ENCODE results near the gene ATP6V1F.

Gene ATP6V1F

GRCh38 chr7:128878226-128879105 is 15.8 kb downstream of the ATP6V1F start:
- Mint-ChIP-seq H3K9me3 (no peaks in the 10 kb centered on the region), H3K4me1 (peaks cover under 1% of the 10 kb centered on the region), H3K27ac (no peak overlapping the region), H3K27me3 (no peaks in the 10 kb centered on the region), H3K4me3 (no peak overlapping the region), H3K36me3 (ENCODE audit: low read depth) (no peaks in the 10 kb centered on the region)
- DNase-seq (no peak), ATAC-seq (no peak)

GRCh38 chr7:128879461-128879938 is 16.8 kb downstream of the ATP6V1F start:
- no peak for ATAC-seq
- Mint-ChIP-seq H3K36me3 (ENCODE audit: low read depth) (no peaks in the 10 kb centered on the region), H3K27me3 (peaks cover 3% of the 10 kb centered on the region)

GRCh38 chr7:128879939-128880746 is 17.5 kb downstream of the ATP6V1F start:
- no peak overlapping the region for H3K27ac Mint-ChIP-seq
- peaks cover 2% of the 10 kb centered on the region for H3K4me1 Mint-ChIP-seq
- ATAC-seq (no peak), DNase-seq (no peak)
- no peak overlapping the region for H3K4me3 Mint-ChIP-seq
- no peaks in the 10 kb centered on the region for H3K36me3 Mint-ChIP-seq (ENCODE audit: low read depth)
- no peaks in the 10 kb centered on the region for H3K9me3 Mint-ChIP-seq
- peaks cover 3% of the 10 kb centered on the region for H3K27me3 Mint-ChIP-seq

More at GRCh38 chr7:128879461-128879938, 16.8 kb downstream of the ATP6V1F start:
- no peaks in the 10 kb centered on the region for H3K9me3 Mint-ChIP-seq
- no peak overlapping the region for H3K4me3 Mint-ChIP-seq
- H3K4me1 Mint-ChIP-seq: peaks cover 2% of the 10 kb centered on the region
- no peak for DNase-seq
- no peak overlapping the region for H3K27ac Mint-ChIP-seq

GRCh38 chr7:128880791-128881457 is 18.3 kb downstream of the ATP6V1F start:
- no peak overlapping the region for H3K27ac Mint-ChIP-seq
- H3K36me3 Mint-ChIP-seq (ENCODE audit: low read depth): no peaks in the 10 kb centered on the region
- peaks cover 5% of the 10 kb centered on the region for H3K27me3 Mint-ChIP-seq
- no peak overlapping the region for H3K4me3 Mint-ChIP-seq
- DNase-seq (no peak), ATAC-seq (no peak)
- no peaks in the 10 kb centered on the region for H3K9me3 Mint-ChIP-seq
- peaks cover 2% of the 10 kb centered on the region for H3K4me1 Mint-ChIP-seq

- peaks cover 5% of the 10 kb centered on the region for H3K27me3 Mint-ChIP-seq
- no peak for DNase-seq
- no peak overlapping the region for H3K4me3 Mint-ChIP-seq
These were observed 18.9 kb downstream of the ATP6V1F start for GRCh38 chr7:128881458-128882125.

GRCh38 chr7:128882134-128882533 is 19.5 kb downstream of the ATP6V1F start:
- no peaks in the 10 kb centered on the region for H3K36me3 Mint-ChIP-seq (ENCODE audit: low read depth)
- DNase-seq (no peak), ATAC-seq (no peak)
- peaks cover 5% of the 10 kb centered on the region for H3K27me3 Mint-ChIP-seq
- H3K9me3 Mint-ChIP-seq: no peaks in the 10 kb centered on the region
- H3K4me1 Mint-ChIP-seq: peaks cover 2% of the 10 kb centered on the region
- no peak overlapping the region for H3K27ac Mint-ChIP-seq
- no peak overlapping the region for H3K4me3 Mint-ChIP-seq

More at GRCh38 chr7:128881458-128882125, 18.9 kb downstream of the ATP6V1F start:
- Mint-ChIP-seq H3K36me3 (ENCODE audit: low read depth) (no peaks in the 10 kb centered on the region), H3K4me1 (peaks cover 2% of the 10 kb centered on the region), H3K27ac (no peak overlapping the region), H3K9me3 (no peaks in the 10 kb centered on the region)
- ATAC-seq: no peak

GRCh38 chr7:128883622-128884448 is 21.2 kb downstream of the ATP6V1F start:
- Mint-ChIP-seq H3K4me1 (peaks cover 2% of the 10 kb centered on the region), H3K4me3 (peak overlapping the region; percentile 42), H3K9me3 (no peaks in the 10 kb centered on the region), H3K27ac (no peak overlapping the region), H3K36me3 (ENCODE audit: low read depth) (no peaks in the 10 kb centered on the region), H3K27me3 (peaks cover 5% of the 10 kb centered on the region)
- ATAC-seq (peak; percentile 63), DNase-seq (peak; percentile 90)

- ATAC-seq (no peak), DNase-seq (no peak)
- no peak overlapping the region for H3K4me3 Mint-ChIP-seq
- no peak overlapping the region for H3K27ac Mint-ChIP-seq
- no peaks in the 10 kb centered on the region for H3K36me3 Mint-ChIP-seq (ENCODE audit: low read depth)
- H3K4me1 Mint-ChIP-seq: peaks cover 2% of the 10 kb centered on the region
- no peaks in the 10 kb centered on the region for H3K9me3 Mint-ChIP-seq
- H3K27me3 Mint-ChIP-seq: peaks cover 8% of the 10 kb centered on the region
These were observed 22.1 kb downstream of the ATP6V1F start for GRCh38 chr7:128884561-128885369.

GRCh38 chr7:128885370-128886187 is 22.9 kb downstream of the ATP6V1F start:
- H3K27me3 Mint-ChIP-seq: peaks cover 14% of the 10 kb centered on the region
- H3K4me1 Mint-ChIP-seq: peaks cover 2% of the 10 kb centered on the region
- ATAC-seq (no peak), DNase-seq (no peak)
- H3K9me3 Mint-ChIP-seq: no peaks in the 10 kb centered on the region
- H3K27ac Mint-ChIP-seq: no peak overlapping the region
- no peak overlapping the region for H3K4me3 Mint-ChIP-seq
- no peaks in the 10 kb centered on the region for H3K36me3 Mint-ChIP-seq (ENCODE audit: low read depth)

- Mint-ChIP-seq H3K4me1 (peaks cover 2% of the 10 kb centered on the region), H3K4me3 (no peak overlapping the region), H3K9me3 (no peaks in the 10 kb centered on the region), H3K27me3 (peaks cover 14% of the 10 kb centered on the region), H3K27ac (no peak overlapping the region), H3K36me3 (ENCODE audit: low read depth) (no peaks in the 10 kb centered on the region)
- no peak for ATAC-seq
- DNase-seq: no peak
These were observed 23.9 kb downstream of the ATP6V1F start for GRCh38 chr7:128886391-128887168.

- H3K4me1 Mint-ChIP-seq: peaks cover 2% of the 10 kb centered on the region
- H3K27ac Mint-ChIP-seq: no peak overlapping the region
- H3K4me3 Mint-ChIP-seq: no peak overlapping the region
- no peaks in the 10 kb centered on the region for H3K36me3 Mint-ChIP-seq (ENCODE audit: low read depth)
- peaks cover 17% of the 10 kb centered on the region for H3K27me3 Mint-ChIP-seq
- DNase-seq (no peak), ATAC-seq (no peak)
- H3K9me3 Mint-ChIP-seq: no peaks in the 10 kb centered on the region
These were observed 24.7 kb downstream of the ATP6V1F start for GRCh38 chr7:128887169-128888038.

All from activated naive CD8-positive, alpha-beta T cell treated with anti-CD3 and anti-CD28 coated beads, Interleukin-2, amount 50 U/mL, for 24 hours (primary cell).